Thyroid gland (tissue), 4 donors: ENCODE data around the gene SUGCT.

Experiments
- POLR2A ChIP-seq, 2 donors: fragments of 450-650 bp; IDR thresholded peaks; one replicate each; pipeline ENCODE4 v1.6.1; 2017; ENCODE audit warnings: antibody characterized with exemption in 2 of 2, mild to moderate bottlenecking in 2 of 2, moderate library complexity in 1 of 2
- TF ChIP-seq, protein P1 (sequence below), 6 experiments: fragments of 200-600 bp in 3 of 6; fragments of 450-650 bp in 3 of 6; sonication (generic) in 3 of 6; IDR thresholded peaks; one replicate each; pipeline ENCODE4 v1.5.1; 2016 to 2019; ENCODE audit warnings: antibody characterized with exemption in 6 of 6, mild to moderate bottlenecking in 2 of 6, inconsistent platforms in 1 of 6, moderate library complexity in 1 of 6

DNA sequence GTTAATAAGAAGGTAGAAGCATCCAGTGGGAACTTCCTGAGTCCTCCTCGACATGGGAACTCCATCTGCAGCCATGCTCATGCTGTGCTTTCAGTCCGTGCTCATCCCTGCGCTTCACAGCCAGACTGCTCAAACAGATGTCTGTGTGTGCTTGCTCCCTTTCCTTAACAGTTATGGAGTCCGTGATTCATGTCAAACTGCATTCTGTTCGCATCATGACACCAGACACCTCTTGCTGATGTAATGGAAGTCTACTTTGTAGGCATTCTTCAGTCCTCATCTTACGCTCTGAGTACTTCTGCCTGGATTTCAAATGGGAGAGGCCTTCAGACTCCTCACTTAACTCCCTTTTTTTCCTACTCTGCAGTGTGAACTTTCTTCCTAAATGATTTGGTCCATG is 304.9 kb downstream of the SUGCT start:
- TF ChIP-seq, protein P1, sequence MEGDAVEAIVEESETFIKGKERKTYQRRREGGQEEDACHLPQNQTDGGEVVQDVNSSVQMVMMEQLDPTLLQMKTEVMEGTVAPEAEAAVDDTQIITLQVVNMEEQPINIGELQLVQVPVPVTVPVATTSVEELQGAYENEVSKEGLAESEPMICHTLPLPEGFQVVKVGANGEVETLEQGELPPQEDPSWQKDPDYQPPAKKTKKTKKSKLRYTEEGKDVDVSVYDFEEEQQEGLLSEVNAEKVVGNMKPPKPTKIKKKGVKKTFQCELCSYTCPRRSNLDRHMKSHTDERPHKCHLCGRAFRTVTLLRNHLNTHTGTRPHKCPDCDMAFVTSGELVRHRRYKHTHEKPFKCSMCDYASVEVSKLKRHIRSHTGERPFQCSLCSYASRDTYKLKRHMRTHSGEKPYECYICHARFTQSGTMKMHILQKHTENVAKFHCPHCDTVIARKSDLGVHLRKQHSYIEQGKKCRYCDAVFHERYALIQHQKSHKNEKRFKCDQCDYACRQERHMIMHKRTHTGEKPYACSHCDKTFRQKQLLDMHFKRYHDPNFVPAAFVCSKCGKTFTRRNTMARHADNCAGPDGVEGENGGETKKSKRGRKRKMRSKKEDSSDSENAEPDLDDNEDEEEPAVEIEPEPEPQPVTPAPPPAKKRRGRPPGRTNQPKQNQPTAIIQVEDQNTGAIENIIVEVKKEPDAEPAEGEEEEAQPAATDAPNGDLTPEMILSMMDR (IDR thresholded peaks at IDR 0.05) = no peak
- TF ChIP-seq POLR2A (IDR thresholded peaks at IDR 0.05) = no peak
